NK-92 (cell line): ENCODE data around the gene CD8B.

Source experiments
- DNase-seq: peaks from one replicate; lab custom pipeline; 2025; ENCODE audit not compliant: unreplicated experiment; lab: John Stamatoyannopoulos, UW

The CD8B gene

DNA sequence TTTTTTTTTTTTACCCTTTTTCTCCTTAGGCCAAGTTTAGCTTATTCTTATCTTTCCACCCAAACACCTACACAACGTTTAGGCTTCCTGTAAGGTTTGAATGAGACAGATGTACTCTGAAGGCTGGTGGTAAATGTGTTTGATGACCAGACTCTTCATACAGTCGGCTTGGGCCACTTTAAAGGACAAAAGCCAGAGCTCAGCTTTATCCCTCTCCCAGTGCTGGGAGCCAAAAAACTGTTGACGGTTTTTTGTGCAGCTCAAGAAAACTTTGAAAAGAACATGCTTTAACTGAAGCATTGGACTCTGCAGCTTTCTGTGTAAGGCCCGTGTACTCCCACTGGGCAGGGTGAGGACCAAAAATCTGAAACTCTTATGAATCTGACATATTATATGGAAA lies 86.3 kb downstream of the CD8B start:
- no peak for DNase-seq

GRCh38 chr2:86774862-86775261 lies 86.8 kb downstream of the CD8B start:
- no peak for DNase-seq

DNA sequence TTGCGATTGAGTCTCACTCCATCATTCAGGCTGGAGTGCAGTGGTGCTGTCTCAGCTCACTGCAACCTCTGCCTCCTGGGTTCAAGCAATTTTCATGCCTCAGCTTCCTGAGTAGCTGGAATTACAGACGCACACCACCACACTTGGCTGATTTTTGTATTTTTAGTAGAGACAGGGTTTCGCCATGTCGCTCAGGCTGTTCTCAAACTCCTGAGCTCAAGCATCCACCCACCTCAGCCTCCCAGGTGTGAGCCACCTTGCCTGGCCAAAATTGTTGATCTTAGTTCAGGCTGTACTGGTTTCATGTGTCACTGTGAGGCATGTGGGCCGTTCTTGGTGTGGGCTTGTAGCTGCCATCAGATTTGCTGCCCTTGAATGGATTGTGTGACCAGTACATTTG lies 89.1 kb downstream of the CD8B start:
- DNase-seq: no peak

DNA sequence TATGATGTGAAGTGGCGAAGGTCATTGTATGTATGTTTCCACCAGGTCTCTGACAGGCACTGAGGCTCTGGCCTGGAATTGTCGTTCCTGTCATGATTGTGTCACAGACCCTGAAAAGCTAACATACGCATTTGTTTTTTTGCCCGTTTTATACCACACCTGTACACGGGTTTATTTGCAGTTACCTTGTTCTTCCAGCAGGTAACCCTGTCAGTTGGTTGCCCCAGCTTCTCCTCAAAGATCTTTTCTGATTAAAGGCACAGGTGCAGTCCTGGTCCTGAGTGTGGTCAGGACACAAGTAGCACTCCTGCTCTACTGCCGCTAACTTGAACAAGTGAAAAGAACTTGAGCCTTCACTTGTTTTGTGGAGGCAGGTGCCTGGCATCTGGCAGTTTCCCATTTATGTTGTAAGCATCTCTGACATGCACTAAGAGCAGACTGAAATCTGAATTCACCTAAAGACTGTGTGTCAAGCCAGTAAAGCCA lies 90.8 kb downstream of the CD8B start:
- no peak for DNase-seq

- DNase-seq: no peak
These were observed 91.8 kb downstream of the CD8B start for GRCh38 chr2:86769838-86770237.

GRCh38 chr2:86768189-86768949 lies 93.3 kb downstream of the CD8B start:
- no peak for DNase-seq
